ENCODE data around the gene ADAMTSL4.

The ADAMTSL4 gene

DNA sequence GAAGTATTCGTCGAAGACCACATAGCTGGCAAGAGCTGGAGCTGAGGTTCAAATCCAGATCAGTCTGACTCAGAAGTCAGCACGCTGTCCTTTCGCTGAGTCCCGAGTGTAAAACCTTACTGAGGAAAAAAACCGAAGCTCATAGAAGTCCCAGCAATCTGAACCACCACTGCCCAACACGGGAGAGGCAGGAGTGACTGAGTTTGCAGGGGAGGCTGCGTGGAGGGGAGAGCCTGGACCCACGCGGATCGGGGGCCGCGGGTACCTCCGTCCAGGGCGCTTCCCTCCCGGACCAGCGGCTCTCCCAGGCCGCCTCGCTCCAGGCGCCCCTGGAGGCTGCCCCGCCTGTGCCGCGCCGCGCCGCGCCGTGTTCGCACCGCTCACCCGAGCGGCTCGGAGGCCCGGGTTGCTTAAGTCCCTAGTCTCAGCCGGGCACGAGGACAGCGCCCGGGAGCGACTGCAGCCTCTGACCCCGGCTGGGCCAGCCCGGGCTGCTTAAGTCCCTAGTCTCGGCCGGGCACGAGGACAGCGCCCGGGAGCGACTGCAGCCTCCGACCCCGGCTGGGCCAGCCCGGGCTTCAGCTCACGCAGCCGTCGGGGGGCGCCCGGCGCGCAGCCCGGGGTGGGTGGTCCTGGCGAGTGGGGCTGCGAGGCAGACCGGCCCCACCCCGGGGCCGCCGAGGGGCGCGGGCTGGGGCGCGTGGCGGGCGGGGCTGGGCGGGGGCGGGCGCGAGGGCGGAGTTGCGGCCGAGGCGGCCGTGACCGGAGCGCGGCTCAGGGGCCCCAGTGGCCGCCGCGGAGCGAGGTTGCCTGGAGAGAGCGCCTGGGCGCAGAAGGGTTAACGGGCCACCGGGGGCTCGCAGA, at the start of gene ADAMTSL4:
Gene ADAMTSL4, plus strand, starts transcription at position 777 of the 864 bp plus-strand sequence. CDS start 2,881 bp downstream, outside the sequence.
- no peak for DNase-seq (ENCODE audit: low read depth in 2 of 2)

DNA sequence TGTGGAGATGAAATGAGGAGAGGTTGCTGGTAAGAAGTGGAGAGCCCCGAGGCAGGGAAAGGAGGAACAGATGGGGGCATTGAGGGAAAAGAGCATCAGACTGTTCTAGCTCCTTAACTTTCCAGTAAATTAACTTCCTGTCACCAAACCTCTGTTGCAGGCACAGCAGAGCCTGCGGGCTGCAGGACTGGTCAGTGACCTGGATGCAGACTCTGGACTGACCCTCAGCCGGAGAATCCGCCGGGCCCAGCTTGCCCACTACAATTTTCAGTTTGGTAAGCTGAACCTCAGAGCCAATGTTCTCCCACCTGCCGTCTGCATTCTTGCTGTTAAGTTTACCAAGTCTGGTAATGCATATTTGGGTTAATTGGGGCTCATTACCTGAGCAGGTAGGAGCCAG, 43.8 kb upstream of the ADAMTSL4 start:
- DNase-seq (ENCODE audit: low read depth in 2 of 2): no peak

DNA sequence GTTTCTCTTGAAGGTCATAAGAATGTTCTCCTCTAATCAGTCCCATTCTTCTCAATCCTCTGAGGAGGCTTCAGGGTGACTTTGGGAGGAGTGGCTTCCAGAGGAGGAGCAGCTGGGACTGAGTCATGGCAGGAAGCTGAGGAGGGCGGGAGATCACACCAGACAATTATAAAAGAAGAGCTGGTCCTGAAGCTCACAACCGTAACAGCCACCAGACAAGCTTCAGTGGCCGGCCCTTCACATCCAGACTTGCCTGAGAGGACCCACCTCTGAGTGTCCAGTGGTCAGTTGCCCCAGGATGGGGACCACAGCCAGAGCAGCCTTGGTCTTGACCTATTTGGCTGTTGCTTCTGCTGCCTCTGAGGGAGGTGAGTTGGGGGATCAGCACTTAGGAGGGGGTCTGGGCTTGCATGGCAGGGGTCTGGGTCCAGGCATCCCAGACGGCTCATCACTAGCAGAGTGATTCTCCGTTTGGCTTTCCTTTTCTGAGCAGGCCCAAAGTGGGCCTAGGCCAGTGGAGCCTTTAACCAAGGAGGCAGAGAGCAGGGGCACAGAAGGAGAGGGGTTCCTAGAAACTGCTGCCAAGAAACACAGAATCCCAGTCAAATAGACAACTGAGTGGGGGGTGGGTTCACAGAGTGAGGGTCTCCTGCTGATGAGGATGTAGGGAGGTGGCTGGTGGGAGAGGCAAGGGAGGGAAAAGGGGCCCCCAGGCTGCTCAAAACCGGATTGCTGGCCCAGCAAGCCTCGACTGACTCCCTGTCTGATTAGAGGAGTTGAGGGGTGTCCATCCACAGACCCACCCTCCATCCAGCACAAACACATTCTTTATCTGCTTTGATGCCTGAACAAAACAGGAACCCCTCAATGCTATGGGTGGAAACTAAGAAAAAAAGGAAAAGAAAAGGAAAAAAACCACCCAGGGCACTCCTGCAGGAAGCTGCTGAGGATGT, 41.0 kb upstream of the ADAMTSL4 start, which contains the start of gene ECM1:
Gene ECM1, plus strand, starts transcription at position 198 of the 953 bp plus-strand sequence. Its CDS starts 101 bp downstream, at position 299.
- peak in 1 of 2 experiments; percentile 55 for DNase-seq (ENCODE audit: low read depth in 2 of 2)

DNA sequence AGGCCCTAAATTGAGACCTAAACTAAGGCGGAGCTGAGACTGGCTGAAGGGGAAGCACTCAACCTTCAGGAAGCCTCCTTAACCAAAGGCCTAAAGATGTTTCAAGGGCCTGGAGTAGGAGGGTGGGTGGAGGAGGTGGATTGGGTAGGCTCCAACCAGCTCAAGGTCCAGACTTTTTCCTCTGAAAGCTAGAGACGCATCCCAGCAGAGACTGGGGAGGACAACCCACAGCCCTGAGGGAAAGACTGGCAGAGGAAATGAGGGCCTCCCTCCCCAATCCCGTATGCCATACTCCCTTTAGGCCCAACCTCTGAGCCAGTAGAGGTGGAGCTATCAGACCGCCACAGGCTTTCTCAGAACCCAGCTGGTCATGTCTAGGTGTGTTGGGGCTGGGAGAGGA, 40.2 kb upstream of the ADAMTSL4 start:
- DNase-seq (ENCODE audit: low read depth in 2 of 2): no peak

DNA sequence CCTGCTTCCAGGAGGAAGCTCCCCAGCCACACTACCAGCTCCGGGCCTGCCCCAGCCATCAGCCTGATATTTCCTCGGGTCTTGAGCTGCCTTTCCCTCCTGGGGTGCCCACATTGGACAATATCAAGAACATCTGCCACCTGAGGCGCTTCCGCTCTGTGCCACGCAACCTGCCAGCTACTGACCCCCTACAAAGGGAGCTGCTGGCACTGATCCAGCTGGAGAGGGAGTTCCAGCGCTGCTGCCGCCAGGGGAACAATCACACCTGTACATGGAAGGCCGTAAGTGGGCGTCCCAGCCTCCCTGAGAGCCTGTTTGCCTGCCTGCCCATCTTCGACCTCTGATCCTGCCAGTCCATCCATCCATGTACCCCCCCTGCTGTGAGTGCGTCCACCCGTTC, 37.7 kb upstream of the ADAMTSL4 start:
- DNase-seq (ENCODE audit: low read depth in 2 of 2): no peak

DNA sequence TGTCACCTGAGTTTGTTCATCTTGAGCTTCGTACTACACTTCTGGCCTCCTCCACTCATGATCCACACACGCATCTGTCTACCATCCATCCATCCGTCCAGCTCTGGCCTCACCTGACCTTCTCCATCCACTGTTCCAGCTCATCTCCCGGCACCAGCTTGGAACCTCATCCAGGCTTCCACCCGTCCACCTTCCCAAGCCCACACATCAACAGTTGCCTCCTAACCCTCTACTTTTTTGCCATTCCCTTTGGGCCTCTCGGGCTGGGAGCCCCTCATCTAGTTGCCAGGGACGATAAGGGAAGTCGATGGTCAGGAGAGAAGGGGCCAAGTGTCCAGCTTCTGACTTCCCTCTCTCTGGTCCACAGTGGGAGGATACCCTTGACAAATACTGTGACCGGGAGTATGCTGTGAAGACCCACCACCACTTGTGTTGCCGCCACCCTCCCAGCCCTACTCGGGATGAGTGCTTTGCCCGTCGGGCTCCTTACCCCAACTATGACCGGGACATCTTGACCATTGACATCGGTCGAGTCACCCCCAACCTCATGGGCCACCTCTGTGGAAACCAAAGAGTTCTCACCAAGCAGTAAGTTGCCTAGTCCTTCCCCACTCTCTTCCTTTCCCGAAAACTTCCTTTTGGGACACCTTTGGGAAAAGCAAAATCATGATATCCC, 37.1 kb upstream of the ADAMTSL4 start:
- DNase-seq (ENCODE audit: low read depth in 2 of 2): no peak

DNA sequence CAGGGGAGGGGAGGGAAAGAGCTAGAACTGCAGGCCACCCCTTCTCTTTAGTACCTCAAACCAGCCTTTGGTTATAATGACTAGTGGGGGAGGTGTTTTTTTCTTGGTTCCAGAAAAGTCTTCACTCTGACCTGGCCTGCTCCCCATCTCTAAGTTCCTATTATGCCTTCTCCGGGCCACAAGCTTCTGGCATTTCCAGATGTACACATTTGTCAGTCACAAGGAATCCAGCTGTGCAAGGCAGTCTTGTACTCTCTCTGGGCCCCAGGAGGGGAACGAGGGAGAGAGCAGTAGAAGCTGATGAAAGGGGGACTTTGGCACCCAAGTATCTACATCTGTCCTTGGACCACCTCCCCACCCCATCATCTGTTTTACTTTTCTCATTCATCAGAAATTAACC, 36.4 kb upstream of the ADAMTSL4 start:
- no peak for DNase-seq (ENCODE audit: low read depth in 2 of 2)

DNA sequence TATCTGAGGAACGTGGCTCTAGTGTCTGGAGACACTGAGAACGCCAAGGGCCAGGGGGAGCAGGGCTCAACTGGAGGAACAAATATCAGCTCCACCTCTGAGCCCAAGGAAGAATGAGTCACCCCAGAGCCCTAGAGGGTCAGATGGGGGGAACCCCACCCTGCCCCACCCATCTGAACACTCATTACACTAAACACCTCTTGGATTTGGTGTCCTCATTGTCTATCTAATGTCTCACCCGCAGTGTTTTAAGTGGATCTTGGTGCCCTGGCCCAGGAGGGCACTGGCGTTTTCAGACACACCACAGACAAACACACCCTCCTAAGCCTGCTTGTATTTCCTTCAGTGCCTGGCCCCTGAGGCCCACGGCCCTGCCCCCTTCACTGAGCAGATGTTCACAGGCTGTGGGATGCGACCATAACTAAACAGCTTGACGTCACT, 35.8 kb upstream of the ADAMTSL4 start:
- no peak for DNase-seq (ENCODE audit: low read depth in 2 of 2)

DNA sequence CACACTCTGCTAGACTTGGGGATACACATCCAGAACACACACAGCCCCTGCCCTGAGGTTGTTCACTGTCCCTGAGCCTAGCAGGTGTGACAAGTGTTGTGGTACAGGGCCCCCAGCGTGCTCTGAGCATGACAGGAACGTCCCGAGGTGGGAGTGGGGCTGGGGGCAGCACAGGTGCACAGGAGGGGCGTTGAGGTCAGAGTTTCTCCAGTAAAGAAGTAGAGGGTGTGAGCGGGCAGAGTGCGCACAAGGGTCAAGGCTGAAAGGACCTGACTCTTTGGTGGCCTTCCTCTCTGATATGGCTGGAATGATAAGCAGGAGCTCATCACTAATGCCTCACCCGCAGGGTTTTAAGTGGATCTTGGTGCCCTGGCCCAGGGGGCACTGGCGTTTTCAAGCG, 34.9 kb upstream of the ADAMTSL4 start:
- no peak for DNase-seq (ENCODE audit: low read depth in 2 of 2)

DNA sequence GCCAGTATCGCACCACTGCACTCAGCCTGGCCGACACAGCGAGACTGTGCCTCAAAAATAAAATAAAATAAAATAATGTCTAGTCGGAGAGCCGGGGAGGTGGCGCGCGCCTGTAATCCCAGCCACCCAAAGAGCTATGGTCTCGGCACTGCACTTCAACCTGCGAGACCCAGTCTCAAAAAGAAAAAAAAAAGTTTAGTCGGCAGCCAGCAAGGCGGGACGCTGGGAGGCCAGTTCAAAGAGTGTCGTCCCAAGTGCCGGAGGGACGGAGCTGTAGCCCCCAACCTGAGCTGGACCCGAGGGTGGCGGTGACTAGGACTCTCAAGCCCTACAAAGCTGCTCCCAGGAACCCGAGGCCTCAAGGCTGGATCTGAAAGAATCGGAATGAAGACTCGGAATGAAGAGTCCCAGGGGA, 34.3 kb upstream of the ADAMTSL4 start:
- no peak for DNase-seq (ENCODE audit: low read depth in 2 of 2)

DNA sequence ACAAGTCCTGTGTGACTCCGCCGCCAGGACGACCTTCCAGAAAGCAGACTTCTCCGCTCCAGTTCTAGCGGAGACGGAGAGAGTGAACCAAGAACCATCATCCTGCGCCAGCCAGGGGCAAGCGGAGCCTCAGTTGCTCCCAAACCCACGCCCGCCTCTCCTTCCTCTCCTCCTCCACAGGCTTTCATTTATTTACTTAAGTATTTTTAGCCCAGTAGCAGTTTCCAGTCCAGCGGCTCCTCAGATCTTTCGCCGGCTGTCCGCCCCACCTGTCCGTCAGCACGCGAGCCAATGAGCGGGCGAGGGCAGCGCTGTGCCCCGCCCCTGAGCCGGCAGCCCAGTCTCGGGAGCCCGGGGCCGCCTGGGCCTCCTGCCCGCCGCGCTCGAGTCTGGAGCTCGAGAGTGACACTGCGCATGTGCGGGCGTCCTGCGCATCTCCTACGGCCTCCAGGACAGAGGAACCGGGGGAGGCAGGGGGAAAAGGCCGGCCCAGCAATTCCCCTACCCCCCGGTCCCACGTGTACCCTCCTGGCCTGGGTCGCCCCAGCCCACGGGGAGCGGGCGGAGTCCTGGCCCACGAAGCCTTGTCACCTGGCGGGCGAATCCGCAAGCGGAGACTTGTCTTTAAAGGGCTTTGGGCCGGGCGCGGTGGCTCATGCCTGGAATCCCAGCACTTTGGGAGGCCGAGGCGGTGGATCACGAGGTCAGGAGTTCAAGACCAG, 33.7 kb upstream of the ADAMTSL4 start, which contains the start of gene FALEC:
Gene FALEC, plus strand, starts transcription at position 425 of the 722 bp plus-strand sequence.
- DNase-seq (ENCODE audit: low read depth in 2 of 2): peak; percentile 90 to 91

DNA sequence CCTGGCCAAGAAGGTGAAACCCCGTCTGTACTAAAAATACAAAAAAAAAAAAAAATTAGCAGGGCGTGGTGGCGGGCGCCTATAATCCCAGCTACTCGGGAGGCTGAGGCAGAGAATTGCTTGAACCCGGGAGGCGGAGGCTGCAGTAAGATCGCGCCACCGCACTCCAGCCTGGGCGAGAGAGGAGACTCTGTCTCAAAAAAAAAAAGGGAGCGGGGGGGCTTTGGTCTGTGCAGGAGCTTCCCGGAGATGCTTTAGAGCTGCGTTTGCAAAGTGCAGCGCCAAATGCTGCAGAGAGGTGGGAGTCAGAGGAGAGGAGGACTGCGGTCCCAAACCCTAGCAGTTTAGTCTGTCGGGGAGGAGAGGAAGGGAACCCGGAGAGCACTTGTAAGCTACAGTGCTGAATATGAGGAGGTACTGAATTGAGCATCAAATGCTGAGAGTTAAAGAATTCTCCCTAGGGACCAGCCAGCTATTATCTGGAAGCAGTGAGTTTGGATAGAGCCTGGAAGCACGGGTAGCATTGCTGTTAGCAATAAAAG, 33.1 kb upstream of the ADAMTSL4 start:
- DNase-seq (ENCODE audit: low read depth in 2 of 2): no peak

DNA sequence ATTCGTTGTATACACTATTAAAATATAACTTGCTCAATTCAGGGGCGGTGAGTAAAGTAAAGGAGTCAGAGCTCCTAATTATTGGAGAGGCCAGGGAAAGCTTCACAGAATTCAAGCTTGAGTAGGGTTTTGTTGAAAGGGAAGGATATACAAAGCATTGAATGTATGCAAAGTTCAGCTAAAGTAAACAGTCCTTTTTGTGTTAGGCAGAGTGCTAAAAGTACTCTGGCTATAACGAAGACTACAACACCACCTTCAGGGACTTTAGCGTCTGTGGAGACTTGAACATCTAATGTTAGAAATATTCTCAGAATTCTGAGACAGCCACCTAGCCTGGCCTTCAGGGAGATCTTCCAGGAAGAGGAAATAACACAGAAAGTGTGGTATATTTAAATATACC, 32.6 kb upstream of the ADAMTSL4 start:
- DNase-seq (ENCODE audit: low read depth in 2 of 2): no peak

DNA sequence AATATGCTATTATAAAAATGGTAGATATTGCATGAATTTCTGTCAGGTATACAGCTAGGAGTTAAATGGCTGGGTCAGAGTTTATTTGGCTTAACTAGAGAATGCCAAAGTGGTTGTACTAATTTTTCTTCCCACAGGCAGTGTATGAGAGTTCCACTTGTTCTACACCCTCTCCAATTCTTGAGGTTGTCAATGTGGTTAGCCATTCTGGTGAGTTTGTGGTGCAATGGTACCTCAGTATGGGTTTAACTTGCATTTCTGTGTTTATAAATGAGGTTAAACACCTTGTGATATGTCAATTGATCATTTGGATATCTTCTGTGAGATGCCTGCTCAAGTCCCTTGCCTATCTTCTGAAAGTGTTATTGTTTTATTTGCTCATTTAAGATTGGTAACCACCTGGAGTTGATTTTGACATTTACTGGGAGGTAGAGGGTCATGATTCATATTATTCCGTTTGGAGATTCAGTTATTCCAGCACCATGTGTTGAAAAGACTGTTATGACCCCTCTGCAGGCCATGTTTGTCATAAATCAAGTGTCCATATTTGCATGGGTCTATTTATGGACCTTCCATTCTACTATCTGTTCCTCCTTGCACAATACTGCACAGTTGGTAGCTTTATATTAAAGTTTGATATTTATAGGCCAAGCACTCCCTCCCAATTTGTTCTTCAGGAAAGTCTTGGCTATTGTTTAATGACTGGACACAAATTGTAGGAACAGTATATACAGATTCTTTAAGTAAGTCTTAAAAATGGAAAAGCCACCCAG, 27.8 kb upstream of the ADAMTSL4 start:
- DNase-seq (ENCODE audit: low read depth in 2 of 2): no peak

DNA sequence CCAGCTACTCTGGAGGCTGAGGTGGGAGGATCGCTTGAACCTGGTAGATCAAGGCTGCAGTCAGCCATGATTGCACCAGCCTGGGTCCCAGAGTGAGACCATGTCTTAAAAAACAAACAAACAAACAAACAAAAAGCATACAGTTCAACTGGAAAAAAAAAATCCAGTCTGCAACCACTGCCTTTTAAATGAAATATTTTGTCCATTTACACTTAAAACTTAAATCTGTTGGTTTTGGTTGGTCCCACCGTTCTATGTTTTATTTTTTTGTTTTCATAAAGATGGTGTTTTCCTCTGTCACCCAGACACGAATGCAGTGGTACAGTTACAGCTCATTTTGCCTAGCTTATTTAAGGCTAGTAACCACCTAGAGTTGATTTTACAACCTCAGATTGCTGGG, 23.9 kb upstream of the ADAMTSL4 start:
- DNase-seq (ENCODE audit: low read depth in 2 of 2): no peak

DNA sequence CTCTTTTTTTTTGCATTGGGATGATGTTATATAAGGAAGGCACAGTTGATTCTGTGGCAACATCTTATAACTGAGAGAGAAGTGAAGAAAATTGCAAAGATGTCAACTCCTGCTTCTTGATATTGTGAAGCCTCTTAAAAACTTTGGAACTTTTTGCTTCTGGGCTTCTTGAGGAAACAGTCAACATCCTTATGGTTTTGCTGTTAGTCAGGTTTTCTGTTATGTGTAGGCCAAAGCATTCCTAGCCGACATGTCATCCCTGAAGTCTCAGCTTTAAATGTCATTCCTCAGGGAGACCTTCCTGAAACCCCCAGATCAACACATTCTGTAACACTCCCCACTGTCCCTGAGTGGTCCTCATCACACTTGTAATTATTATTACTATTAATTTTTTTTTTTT, 21.0 kb upstream of the ADAMTSL4 start:
- no peak for DNase-seq (ENCODE audit: low read depth in 2 of 2)

DNA sequence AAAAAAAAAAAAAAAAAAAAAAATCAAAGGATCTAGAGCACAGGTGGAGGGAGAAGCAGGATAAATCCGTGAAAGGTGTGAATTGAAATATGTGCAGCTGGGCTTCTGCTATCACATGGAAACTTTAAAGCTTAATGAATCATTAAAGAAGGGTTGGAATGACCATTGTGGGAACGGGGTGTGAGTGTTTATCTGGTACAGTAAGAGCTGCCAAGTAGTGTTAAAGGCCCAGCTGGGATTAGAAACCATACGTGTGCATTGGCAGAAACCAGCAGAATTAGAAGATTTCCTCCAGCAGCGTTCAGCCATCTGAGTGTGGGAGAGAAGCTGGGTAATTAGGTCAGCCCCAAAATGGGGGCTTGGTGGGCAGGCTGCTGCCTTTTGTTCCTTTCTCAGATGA, 20.2 kb upstream of the ADAMTSL4 start:
- DNase-seq (ENCODE audit: low read depth in 2 of 2): peak in 1 of 2 experiments; percentile 34

DNA sequence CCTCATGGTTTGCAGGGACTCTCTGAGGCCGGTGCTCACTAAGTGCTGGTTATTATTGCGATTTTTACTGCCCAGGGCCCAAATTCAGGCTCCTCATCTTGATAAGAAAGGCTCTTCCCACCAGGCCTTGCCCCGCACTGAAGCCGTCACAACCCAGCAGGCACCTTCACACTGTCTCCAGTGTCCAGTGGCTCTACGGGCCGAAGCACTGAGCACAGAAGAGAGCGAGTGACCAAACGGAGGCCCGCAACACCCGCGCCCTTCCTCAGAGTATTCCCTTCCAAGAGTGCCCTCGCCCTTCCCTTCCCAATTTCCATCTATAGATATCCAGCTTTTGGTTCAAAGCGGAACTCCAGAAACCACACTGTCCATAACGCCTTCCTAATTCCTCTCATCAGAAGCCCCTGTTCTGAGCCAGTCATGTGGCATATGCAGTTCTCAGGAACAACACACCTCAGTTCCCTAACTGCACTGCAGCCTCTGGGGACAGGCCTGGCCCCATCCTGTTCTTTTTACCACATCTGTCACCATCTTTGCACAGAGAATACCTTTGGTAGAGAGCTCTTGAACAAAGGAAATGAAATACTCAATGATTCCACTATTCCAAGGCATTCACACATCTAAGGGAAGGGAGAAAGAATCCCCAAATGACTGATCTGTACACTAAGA, 18.6 kb upstream of the ADAMTSL4 start:
- no peak for DNase-seq (ENCODE audit: low read depth in 2 of 2)

DNA sequence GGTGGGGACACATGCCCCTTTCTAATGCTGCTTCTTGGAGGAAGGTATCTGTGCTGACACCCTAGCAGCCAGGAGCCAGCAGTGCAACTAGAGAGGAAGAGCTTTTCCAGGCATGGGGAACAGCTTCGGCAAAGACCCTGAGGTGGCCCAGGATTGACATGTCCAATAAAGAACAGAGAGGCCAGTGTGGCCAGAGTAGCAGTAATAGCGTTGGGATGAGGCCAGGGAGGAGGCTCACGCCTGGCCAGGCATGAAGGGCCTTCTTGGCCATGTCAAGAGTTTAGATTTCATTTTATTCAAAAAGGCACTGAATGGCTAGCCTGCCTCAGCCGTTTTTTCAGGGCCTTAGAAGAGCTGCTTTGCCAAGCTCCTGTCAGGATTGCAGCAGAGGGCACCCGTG, 16.3 kb upstream of the ADAMTSL4 start:
- DNase-seq (ENCODE audit: low read depth in 2 of 2): no peak

Measured in fibroblast of skin of left quadriceps (primary cell).